ENCODE measurements around the gene MTFMT. TPM values are rescaled to one million over a fixed set of nuclear protein-coding genes. Genes with fewer than 3 reads are reported as not detected.

Gene MTFMT
- total and polyA plus RNA-seq, 4 donors: 6.8 to 14.7 (median 8.4) TPM

- TF ChIP-seq NR2F2 (IDR thresholded peaks at IDR 0.05): no peak
- TF ChIP-seq, protein P1, sequence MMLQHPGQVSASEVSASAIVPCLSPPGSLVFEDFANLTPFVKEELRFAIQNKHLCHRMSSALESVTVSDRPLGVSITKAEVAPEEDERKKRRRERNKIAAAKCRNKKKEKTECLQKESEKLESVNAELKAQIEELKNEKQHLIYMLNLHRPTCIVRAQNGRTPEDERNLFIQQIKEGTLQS (IDR thresholded peaks at IDR 0.05): no peak
- no peak for TF ChIP-seq RAD21 (IDR thresholded peaks at IDR 0.05)
- no peak for TF ChIP-seq GABPA (IDR thresholded peaks at IDR 0.05 in 1 of 2, conservative IDR thresholded peaks at IDR 0.05 in 1 of 2)
- no peak for TF ChIP-seq RXRA (IDR thresholded peaks at IDR 0.05)
- no peak for TF ChIP-seq ZBTB33 (IDR thresholded peaks at IDR 0.05)
Observed at GRCh38 chr15:65068403-65068788, 39.0 kb upstream of the MTFMT start (continued).

DNA sequence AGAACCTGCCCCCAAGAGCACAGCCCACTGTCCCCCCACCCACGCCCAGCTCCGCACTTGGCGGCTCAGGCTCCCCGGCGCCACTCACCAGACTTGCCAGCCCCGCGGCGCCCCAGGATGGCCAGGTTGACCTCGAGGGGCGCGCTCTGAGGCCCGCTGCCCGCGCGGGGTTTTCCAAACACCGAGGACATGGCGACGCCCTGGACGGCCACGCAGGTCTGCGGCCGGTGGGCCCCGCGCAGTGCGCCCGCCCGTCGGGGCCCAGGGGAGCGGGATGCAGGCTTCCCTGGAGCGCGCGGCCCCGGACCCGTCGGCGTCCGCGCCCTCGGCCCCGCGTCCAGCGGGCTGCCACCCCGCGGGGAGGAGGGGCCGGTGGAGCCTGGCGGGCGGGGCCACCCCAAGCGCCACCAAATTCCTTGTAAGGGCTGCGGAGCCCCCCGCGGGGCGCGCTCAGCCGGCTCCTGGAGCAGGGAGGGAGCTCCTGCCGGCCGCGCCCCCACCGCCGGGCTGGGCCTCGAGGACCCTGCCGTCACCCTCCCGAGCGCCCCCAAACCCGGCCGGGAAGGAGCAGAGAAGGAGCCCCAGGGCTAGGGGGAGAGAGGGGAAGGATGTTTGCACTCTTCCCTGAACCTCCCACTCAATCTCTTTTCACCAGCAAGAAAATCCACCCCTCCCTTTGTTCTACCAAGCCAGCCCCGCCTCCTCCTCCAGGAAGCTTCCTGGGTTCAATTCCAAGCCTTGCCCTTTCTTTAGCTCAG is 38.4 kb upstream of the MTFMT start, which contains the start of gene RASL12:
TSS of gene RASL12 (minus strand) at position 347 of the 758 bp plus-strand sequence. CDS start at position 191, 156 bp downstream.
- H3K9ac ChIP-seq (ENCODE audit: low read depth in 1 of 2, low read length in 2 of 2): no peak within 1 kb of the TSS
- TF ChIP-seq TAF1 (conservative IDR thresholded peaks at IDR 0.05) (no peak), HNF4G (IDR thresholded peaks at IDR 0.05) (no peak), ZBTB33 (IDR thresholded peaks at IDR 0.05) (no peak), GABPA (IDR thresholded peaks at IDR 0.05 in 1 of 2, conservative IDR thresholded peaks at IDR 0.05 in 1 of 2) (no peak), RAD21 (IDR thresholded peaks at IDR 0.05) (no peak), RXRA (IDR thresholded peaks at IDR 0.05) (no peak), FOXA2 (IDR thresholded peaks at IDR 0.05) (no peak), EGR1 (IDR thresholded peaks at IDR 0.05; ENCODE audit: low read depth in 2 of 2) (no peak), YY1 (IDR thresholded peaks at IDR 0.05) (no peak)
- TF ChIP-seq, protein P2, sequence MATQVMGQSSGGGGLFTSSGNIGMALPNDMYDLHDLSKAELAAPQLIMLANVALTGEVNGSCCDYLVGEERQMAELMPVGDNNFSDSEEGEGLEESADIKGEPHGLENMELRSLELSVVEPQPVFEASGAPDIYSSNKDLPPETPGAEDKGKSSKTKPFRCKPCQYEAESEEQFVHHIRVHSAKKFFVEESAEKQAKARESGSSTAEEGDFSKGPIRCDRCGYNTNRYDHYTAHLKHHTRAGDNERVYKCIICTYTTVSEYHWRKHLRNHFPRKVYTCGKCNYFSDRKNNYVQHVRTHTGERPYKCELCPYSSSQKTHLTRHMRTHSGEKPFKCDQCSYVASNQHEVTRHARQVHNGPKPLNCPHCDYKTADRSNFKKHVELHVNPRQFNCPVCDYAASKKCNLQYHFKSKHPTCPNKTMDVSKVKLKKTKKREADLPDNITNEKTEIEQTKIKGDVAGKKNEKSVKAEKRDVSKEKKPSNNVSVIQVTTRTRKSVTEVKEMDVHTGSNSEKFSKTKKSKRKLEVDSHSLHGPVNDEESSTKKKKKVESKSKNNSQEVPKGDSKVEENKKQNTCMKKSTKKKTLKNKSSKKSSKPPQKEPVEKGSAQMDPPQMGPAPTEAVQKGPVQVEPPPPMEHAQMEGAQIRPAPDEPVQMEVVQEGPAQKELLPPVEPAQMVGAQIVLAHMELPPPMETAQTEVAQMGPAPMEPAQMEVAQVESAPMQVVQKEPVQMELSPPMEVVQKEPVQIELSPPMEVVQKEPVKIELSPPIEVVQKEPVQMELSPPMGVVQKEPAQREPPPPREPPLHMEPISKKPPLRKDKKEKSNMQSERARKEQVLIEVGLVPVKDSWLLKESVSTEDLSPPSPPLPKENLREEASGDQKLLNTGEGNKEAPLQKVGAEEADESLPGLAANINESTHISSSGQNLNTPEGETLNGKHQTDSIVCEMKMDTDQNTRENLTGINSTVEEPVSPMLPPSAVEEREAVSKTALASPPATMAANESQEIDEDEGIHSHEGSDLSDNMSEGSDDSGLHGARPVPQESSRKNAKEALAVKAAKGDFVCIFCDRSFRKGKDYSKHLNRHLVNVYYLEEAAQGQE (IDR thresholded peaks at IDR 0.05): no peak
- TF ChIP-seq, protein P3, sequence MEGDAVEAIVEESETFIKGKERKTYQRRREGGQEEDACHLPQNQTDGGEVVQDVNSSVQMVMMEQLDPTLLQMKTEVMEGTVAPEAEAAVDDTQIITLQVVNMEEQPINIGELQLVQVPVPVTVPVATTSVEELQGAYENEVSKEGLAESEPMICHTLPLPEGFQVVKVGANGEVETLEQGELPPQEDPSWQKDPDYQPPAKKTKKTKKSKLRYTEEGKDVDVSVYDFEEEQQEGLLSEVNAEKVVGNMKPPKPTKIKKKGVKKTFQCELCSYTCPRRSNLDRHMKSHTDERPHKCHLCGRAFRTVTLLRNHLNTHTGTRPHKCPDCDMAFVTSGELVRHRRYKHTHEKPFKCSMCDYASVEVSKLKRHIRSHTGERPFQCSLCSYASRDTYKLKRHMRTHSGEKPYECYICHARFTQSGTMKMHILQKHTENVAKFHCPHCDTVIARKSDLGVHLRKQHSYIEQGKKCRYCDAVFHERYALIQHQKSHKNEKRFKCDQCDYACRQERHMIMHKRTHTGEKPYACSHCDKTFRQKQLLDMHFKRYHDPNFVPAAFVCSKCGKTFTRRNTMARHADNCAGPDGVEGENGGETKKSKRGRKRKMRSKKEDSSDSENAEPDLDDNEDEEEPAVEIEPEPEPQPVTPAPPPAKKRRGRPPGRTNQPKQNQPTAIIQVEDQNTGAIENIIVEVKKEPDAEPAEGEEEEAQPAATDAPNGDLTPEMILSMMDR (IDR thresholded peaks at IDR 0.05; ENCODE audit: low read depth, low read length, missing input control): no peak
- TF ChIP-seq, protein P1 (IDR thresholded peaks at IDR 0.05): no peak
- H3K4me3 ChIP-seq (ENCODE audit: low read depth in 1 of 3, low read length in 3 of 3): peak within 1 kb of the TSS in 1 of 3 donors; percentile 27
- H3K4me1 ChIP-seq (ENCODE audit: control insufficient read depth in 4 of 4, insufficient read depth in 4 of 4, low read length in 3 of 4): peaks cover 0 to 2% (median 0%) of the 10 kb centered on the region in 4 donors
- no peaks in the 10 kb centered on the region for H3K27me3 ChIP-seq (ENCODE audit: control insufficient read depth in 4 of 4, insufficient read depth in 4 of 4, low read length in 3 of 4)
- no peak for DNase-seq (ENCODE audit: low spot score)
- 18% methylated on average over 66 of the region's 66 CpGs for WGBS
- H3K9me3 ChIP-seq (ENCODE audit: control insufficient read depth in 4 of 4, low read length in 3 of 4): no peaks in the 10 kb centered on the region
- no peak within 1 kb of the TSS for H3K27ac ChIP-seq (ENCODE audit: low read depth in 1 of 2, low read length in 2 of 2)
- H3K36me3 ChIP-seq (ENCODE audit: control insufficient read depth in 4 of 4, insufficient read depth in 3 of 4, low read depth in 1 of 4, low read length in 3 of 4): no peaks in the 10 kb centered on the region
